ENCODE data around the gene ASH1L.
"Not testable (repeated sequence)": the region's sequence is repeated elsewhere in the genome, so short reads cannot be mapped to it uniquely, and the experiment has no call there.

The ASH1L gene

GRCh38 chr1:155499263-155499662 lies 63.3 kb downstream of the ASH1L start:
- no peak for DNase-seq (ENCODE audit: low read depth in 2 of 3, low spot score in 2 of 3)

DNA sequence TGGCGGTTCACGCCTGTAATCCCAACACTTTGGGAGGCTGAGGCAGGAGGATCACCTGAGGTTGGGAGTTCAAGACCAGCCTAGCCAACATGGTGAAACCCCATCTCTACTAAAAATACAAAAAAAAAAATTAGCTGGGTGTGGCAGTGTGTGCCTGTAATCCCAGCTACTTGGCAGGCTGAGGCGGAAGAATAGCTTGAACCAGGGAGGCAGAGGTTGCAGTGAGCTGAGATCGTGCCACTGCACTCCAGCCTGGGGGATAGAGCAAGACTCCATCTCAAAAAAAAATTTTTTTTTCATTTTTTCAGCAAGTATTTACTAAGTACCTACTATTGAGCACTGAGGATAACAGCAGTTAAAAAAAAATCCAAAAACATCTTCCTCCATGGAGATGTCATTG lies 69.0 kb downstream of the ASH1L start:
- DNase-seq (ENCODE audit: low read depth in 2 of 3, low spot score in 2 of 3): not testable (repeated sequence)

- not testable (repeated sequence) for DNase-seq (ENCODE audit: low read depth in 2 of 3, low spot score in 2 of 3)
These were observed 74.2 kb downstream of the ASH1L start for GRCh38 chr1:155488419-155488818.

DNA sequence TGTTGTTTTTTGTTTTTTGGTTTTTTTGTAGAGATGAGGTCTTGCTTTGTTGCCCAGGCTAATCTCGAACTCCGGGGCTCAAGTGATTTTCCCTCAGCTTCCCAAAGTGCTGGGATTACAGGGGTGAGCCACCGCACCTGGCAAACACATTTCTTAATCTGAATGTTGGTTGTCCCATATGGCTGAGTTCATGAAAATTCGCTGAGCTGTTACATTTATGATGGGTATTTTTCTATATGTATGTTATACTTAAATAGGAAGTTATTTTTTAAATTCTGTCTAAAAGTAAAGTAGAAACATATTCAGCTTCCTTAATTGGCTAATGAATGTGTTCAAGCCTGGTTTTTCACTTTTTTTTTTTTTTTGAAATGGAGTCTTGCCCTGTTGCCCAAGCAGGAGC lies 75.1 kb downstream of the ASH1L start:
- no peak for DNase-seq (ENCODE audit: low read depth in 2 of 3, low spot score in 2 of 3)

DNA sequence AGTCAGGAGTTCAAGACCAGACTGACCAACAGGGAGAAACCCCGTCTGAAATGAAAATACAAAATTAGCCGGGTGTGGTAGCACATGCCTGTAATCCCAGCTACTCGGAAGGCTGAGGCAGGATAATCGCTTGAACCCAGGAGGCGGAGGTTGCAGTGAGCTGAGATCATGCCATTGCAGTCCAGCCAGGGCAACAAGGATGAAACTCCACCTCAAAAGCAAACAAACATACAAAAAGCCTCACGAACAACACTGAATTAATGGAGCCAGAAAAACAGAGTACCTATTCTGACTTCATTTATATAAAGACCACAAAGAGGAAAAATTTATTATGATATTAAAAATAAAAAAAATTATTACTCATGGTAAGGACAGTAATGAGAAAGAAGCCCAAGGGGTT lies 75.7 kb downstream of the ASH1L start:
- DNase-seq (ENCODE audit: low read depth in 2 of 3, low spot score in 2 of 3): not testable (repeated sequence)

GRCh38 chr1:155485945-155486344 lies 76.7 kb downstream of the ASH1L start:
- no peak for DNase-seq (ENCODE audit: low read depth in 2 of 3, low spot score in 2 of 3)

GRCh38 chr1:155485222-155485621 lies 77.4 kb downstream of the ASH1L start:
- no peak for DNase-seq (ENCODE audit: low read depth in 2 of 3, low spot score in 2 of 3)

DNA sequence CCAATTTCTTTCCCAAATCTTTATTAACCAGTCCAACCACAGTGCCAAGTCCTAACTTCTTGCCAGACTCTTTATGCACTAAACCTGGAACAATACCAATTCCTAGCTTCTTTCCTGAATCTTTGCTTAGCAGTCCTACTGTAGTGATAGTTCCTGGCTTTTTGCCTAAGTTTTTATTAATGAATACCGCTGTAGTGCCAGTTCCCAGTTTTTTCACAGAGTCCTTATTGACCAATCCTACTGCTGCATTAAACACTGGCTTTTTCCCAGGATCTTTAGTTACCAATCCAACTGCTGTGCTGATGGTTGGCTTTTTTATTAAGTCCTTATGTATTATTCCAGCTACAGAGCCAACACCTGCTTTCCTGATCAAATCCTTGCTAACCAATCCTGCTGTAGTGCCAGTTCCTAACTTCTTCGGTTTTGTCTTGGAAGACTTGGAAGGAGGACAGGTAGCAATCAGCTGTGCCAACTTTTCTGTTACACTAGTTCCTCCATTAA lies 80.8 kb downstream of the ASH1L start:
- no peak for DNase-seq (ENCODE audit: low read depth in 2 of 3, low spot score in 2 of 3)

DNA sequence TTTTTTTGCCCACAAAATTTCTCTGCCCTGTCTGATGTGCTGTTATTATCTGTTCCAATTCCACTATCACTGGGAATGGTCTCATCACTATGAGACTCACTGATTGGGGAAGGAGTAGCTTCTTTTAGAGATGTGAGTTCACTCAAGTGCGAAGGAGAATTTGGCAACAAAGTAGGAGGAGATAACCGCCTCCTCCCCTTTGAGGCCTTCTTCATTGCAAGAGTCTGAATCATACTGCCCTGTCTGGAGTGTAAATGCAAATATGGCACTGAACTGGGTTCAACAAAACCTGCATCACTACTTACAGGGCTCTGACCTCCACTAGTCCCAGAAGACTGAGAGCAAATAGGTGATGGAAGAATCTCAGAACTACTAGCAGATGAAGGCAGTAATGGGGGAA lies 83.4 kb downstream of the ASH1L start:
- DNase-seq (ENCODE audit: low read depth in 2 of 3, low spot score in 2 of 3): no peak

- no peak for DNase-seq (ENCODE audit: low read depth in 2 of 3, low spot score in 2 of 3)
These were observed 84.2 kb downstream of the ASH1L start for GRCh38 chr1:155478270-155478852.

DNA sequence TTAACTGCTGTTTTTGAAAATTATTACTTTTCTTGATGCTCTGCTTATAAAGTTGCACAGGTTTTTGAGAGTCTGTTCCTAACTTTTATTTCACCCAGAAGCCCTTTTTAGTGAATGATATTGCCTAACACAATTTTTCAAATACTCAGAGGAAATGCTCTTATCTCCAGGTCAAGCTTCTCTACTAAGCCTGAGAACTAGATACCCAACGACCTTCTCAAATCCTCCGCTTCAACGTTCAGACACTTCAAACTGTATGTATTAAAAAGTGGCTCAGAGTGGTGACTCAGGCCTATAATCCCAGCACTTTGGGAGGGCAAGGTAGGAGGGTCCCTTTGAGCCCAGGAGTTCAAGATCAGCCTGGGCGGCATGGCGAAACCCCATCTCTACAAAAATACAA lies 88.5 kb downstream of the ASH1L start:
- DNase-seq (ENCODE audit: low read depth in 2 of 3, low spot score in 2 of 3): no peak

GRCh38 chr1:155473151-155473821 lies 89.3 kb downstream of the ASH1L start:
- DNase-seq (ENCODE audit: low read depth in 2 of 3, low spot score in 2 of 3): no peak

DNA sequence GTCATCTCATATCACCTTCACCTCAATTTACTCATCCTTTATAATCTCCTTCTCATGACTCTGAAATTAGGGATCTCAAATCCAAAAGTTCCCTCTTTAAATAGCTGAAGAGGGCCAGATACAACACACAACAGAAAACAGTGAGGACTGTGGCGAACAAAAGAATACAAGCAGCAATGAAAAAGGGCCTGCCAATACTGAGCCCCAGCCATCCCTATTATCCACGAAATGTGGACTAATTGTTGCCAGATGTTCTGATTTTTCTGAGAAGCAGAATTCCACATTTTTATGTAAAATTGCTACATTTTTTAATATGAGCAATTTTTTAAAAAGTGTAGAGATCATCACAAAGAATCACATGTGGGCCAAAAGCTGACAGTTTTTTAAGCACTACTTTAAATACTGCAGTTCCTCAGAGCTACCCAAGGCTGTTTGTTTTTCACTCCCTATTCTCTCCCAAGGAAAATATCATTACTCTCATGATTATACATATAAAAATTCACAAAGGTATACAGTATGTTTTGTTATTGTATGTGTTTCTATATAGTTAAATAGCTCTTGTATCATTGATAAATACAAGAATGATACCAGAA lies 90.0 kb downstream of the ASH1L start:
- DNase-seq (ENCODE audit: low read depth in 2 of 3, low spot score in 2 of 3): no peak

GRCh38 chr1:155471891-155472290 lies 90.7 kb downstream of the ASH1L start:
- no peak for DNase-seq (ENCODE audit: low read depth in 2 of 3, low spot score in 2 of 3)

DNA sequence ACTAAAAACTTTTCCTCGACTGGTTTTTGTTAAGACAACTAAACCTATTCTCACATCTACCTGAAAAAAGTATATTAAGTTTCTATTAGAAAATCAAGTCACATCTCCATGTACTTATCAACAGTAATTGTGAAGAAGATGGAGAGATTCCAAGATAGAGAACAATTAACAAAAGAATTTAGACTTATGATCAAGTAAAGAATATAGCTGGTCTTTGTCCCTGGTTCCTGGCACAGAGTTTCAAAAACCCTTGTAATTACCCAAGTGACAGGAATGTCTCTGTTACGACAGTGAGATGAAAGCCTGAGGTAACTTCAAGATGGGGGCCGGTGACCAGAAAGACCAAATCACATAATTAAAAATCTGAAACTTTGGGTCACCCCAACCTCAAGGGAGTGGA lies 91.6 kb downstream of the ASH1L start:
- no peak for DNase-seq (ENCODE audit: low read depth in 2 of 3, low spot score in 2 of 3)

DNA sequence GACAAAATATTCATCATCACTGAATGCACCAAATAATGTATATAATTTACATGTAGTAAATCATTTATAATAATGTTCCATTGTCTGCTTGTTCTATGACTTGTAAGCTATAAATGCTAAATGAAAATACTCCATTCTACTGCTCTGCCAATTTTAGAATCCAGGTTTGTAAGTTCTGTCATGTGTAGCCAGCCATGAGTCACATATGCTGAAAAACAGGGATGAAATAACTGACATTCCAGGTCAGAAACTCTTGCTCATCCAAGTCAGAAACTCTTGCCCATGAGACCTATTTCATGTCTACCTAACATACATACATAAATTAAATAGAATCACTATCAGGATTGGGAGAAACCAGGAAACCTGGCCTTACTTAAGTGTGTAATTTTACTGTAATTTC lies 95.6 kb downstream of the ASH1L start:
- DNase-seq (ENCODE audit: low read depth in 2 of 3, low spot score in 2 of 3): no peak

GRCh38 chr1:155466617-155466972 lies 96.0 kb downstream of the ASH1L start:
- DNase-seq (ENCODE audit: low read depth in 2 of 3, low spot score in 2 of 3): no peak

DNA sequence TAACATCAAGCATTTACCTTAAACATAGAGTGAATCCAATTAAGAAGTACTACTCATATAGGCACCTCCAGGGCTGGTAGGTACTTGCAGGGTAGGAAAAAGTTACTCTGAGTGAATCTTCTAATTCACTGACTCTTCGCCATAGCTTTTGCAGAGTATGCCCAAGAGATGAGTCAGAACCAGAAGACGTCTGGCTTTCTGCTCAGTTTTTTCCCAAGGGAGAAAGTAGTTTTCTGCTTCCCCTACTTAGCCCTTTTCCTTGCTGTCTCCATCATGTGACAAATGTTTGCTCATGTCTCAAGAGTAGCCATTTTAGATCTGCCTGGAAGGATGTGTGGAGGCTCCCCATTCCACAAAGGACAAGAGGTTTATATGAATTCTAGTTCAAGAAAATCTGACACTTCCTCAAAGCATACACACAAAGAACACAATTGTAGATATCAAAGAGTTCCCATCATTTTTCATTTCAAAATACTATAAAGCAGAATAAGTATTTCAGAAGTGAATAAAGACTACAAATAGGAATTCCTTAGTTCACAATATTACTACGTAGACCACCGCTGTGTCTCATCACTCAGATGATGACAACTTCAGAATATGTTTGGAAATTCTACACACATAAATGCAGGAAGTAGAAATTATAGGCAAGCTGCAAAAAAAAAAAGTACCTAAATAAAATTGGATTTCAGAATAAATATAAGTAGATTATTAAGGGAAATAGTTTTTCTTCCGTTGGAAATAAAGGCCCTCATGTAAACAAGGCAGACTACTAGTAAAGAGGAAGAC lies 98.5 kb downstream of the ASH1L start:
- DNase-seq (ENCODE audit: low read depth in 2 of 3, low spot score in 2 of 3): no peak

GRCh38 chr1:155458111-155458510 lies 104.5 kb downstream of the ASH1L start:
- DNase-seq (ENCODE audit: low read depth in 2 of 3, low spot score in 2 of 3): no peak

GRCh38 chr1:155457266-155457665 lies 105.3 kb downstream of the ASH1L start:
- no peak for DNase-seq (ENCODE audit: low read depth in 2 of 3, low spot score in 2 of 3)

GRCh38 chr1:155455588-155456195 lies 106.9 kb downstream of the ASH1L start:
- DNase-seq (ENCODE audit: low read depth in 2 of 3, low spot score in 2 of 3): no peak
